NCI-H187 treated with DMSO at 0.1 percent for 48 hours (cell line): Measurements from ENCODE around the gene AK8.

Experiments used
- DNase-seq: peaks from one replicate; lab custom pipeline; 2025; lab: John Stamatoyannopoulos, UW

Gene AK8

DNA sequence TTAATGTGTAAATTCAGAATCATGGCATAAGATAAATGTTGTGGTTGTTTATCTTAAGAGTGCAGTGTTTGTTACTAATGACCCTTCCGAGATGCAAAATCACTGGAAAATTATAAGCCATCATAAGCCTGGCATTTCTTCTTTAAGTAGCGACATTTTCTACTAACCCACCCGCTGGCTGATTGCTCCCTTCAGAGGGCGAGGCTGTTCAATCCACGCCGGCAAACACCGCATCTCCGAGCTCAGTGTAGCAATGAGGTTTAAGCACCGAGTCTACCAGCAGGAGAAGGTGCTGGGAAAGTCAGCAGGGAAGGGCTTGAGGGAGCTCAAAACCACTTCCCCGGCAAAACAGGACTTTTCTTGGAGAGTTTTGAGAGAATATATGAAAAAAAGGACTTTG, 52.7 kb downstream of the AK8 start:
- no peak for DNase-seq

DNA sequence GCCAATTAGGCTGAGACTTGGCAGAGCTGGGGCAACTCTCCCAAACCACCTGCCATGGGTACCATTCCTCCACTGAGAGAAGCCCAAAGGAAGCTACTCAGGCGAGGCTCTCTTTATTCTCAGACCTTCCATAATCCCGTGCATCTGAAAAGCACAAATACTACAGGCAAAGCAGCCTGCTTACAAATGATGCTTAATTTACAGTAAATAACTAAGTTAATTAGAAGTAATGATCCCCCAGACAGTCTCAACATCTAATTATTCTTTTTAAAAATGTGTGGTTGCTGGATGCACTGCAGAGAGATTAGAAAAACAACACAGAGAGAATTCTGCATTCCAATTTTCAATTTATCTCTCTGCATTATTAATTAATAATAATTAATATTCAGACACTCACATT, 53.1 kb downstream of the AK8 start:
- no peak for DNase-seq

GRCh38 chr9:132824151-132824550, 53.9 kb downstream of the AK8 start:
- no peak for DNase-seq

- DNase-seq = no peak
Observed at GRCh38 chr9:132823370-132824145, 54.5 kb downstream of the AK8 start.

- no peak for DNase-seq
Observed at GRCh38 chr9:132820169-132820944, 57.7 kb downstream of the AK8 start.

DNA sequence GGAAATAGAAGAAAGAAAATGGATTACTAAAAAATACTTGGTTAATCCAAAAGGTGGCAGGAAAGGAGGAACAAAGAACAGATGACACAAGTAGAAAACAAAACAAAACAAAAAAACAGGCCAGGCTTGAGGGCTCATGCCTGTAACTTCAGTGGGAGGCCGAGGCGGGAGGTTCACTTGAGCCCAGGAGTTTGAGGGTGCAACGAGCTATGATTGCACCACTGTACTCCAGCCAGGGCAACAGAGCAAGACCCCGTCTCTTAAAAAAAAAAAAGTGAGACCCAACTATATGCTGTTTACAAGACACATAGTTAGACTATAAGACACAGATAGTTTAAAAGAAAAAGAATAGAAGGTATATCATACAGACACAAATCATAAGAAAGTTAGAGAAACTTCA, 59.5 kb downstream of the AK8 start:
- no peak for DNase-seq

DNA sequence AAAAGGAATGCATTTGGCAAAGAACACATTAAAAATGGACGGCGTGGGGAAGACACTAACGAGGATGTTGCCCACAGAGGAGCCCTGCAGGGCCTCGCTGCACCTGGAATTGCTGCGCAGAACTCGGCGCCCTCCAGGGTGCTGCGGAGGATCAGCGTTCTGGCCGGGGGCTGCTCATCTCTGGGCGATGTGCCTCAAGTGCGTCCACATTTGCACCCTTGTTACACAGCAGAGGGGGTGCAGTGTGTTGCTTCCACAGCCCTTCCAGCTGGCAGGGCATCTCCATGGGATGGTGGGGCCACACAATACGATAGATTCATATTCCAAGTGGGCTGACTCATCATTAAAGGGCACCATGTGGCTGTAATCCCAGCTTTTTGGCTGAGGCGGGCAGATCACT, 63.1 kb downstream of the AK8 start:
- DNase-seq = no peak

GRCh38 chr9:132813115-132813771, 64.8 kb downstream of the AK8 start:
- DNase-seq = no peak

DNA sequence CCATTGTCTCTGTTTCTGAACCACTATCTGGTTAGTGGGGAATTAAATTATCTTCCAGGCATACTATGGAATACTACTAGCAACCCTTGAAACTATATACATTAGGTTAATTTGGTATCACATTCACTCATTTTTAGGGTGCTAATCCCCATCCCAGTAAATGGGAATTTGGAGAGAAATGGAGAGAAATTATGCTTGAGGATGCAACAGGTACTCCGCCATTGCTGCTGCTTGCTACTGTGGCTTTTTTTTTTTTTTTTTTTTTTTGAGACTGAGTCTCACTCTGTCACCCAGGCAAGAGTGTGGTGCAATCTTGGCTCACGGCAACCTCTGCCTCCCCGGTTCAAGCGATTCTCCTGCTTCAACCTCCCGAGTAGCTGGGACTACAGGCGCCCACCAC, 66.1 kb downstream of the AK8 start:
- no peak for DNase-seq

GRCh38 chr9:132810314-132810713, 67.8 kb downstream of the AK8 start:
- DNase-seq = no peak

DNA sequence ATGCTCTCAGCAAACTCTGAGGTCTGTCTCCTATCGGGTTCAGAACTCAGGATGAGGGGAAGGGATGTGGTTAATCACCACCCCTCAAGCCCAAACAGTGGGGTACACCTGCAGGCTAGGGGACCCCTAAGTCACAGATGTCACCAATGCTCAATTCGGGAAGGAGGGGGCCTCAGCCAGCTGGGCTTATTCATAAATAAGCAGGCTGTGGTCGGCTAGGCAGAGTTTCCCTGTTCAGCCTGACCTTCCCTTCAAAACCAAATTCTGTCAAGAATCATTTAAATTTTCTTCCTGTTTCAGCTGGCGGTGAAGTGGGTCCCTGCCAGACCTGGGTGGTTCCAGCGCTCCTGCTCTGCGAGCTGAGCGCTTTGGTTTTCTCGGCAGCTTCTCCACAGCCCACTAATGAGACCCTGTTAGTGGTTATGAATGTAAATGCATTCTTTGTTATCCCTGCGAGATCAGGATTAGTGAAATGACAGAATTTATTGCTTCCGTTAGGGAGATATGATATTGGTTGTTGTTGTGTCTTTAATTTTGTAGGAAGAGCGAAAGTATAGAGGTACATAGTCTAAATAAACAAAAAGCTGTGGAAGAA, 68.3 kb downstream of the AK8 start:
- DNase-seq = no peak

DNA sequence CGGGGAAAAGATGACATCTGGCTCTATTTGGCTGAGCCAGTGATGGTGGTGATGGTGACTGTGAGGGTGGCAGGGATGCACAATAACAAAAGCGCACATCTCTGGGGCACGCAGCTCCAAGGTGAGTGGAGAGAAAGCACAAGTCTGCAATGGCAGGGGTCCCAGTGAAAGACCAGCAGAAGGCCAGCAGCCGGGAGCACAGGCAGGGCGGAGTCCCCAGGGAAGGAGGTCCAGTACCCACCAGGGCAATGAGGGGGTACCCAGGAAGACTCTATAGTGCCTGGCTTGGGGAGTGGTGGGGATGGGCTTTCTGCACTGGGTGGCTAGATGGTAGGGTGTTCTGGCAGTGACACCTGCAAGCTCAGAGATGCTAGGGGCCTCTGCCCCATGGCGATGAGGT, 69.4 kb downstream of the AK8 start:
- DNase-seq = no peak

GRCh38 chr9:132806723-132807421, 71.2 kb downstream of the AK8 start:
- DNase-seq = no peak

- no peak for DNase-seq
Observed at GRCh38 chr9:132806306-132806705, 71.8 kb downstream of the AK8 start.

DNA sequence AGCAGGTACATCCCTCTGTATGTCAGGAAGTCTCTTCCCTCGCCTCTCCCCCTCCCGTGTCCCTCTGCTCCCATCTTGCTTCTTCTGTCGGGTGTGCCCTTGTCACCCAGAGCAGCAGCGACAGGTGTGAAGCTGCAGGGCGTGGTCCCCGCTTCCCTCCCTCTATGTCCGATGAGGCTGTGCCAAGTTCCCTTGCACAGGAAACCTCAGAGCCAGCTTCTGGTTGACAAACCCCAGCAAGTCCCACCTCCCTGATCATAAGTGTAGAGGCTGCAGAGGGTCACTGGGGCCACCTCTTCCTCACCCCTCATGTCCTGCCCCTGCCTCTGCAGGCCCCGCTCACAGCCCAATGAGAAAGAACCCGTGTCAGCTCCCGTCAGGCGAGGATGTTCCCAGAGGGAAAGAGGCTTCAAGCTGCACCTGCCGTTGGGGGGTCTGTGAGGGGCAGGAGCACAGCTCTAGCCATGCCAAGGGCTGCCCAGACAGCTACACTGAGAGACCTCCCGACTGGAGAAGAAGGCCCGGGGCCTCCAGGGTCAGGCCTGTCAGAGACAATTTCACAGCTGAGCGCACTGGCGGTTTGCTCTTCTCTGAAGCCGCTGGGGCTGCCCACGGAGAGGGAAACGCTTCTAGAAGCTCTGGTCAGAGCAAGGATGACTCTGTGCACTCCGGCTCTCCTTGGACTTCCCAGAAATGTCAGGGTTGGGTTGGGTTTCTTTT, 73.3 kb downstream of the AK8 start:
- DNase-seq = no peak

GRCh38 chr9:132802121-132802795, 75.8 kb downstream of the AK8 start:
- DNase-seq = no peak

DNA sequence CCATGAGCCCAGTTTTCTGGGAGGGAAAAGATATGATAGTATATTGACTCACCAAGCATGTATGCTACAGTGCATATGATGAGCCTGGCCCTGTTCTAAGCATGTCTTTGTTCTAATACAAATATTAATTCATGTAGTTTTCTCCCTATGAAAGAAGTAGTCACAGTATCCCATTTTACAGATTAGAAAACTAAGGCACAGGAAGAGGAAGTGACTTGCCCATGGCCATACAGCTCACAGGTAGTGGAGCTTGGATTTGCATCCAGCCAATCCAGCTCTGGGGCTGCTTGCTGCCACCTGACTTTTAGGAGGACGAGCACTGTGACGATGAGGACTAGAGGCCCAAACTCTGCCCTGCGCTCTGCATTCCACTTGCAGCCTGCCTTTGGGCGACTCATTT, 76.4 kb downstream of the AK8 start:
- DNase-seq = no peak

GRCh38 chr9:132800038-132800648, 77.9 kb downstream of the AK8 start:
- DNase-seq = no peak

- DNase-seq = no peak
Observed at GRCh38 chr9:132798817-132799790, 79.0 kb downstream of the AK8 start.
